Measurements from ENCODE around the gene ZNF593. TPM values are rescaled to one million over a fixed set of nuclear protein-coding genes. Genes with fewer than 3 reads are reported as not detected.

The ZNF593 gene
- total and polyA plus RNA-seq, 2 donors from 2014 or later = 22.4 to 93.2 TPM

DNA sequence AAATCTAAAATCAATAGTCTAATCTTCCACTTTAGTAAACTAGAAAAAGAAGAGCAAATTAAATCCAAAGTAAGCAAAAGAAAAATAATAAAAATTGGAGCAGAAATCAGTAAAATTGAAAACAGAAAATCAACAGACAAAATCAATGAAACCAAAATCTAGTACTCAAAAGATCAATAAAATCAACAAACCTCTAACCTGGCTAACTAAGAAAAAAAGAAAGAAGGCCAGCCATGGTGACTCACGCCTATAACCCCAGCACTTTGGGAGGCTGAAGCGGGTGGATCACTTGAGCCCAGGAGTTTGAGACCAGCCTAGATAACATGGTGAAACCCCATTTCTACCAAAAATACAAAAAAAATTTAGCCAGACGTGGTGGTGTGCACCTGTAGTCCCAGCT is 35.2 kb upstream of the ZNF593 start:
- intact Hi-C loops (cut with DNase I) = no loop called here
- no peaks in the 10 kb centered on the region for H3K36me3 ChIP-seq (ENCODE audit: control insufficient read depth in 2 of 3, insufficient read depth in 3 of 3, low read length in 3 of 3)
- no peak overlapping the region for H3K27ac ChIP-seq (ENCODE audit: low read depth in 2 of 2, low read length in 2 of 2)
- no peak overlapping the region for H3K9ac ChIP-seq (ENCODE audit: low read length in 3 of 3)
- DNase-seq (no peak), FAIRE-seq (no peak)
- H3K4me1 ChIP-seq (ENCODE audit: control insufficient read depth in 2 of 3, insufficient read depth in 2 of 3, low read depth in 1 of 3, low read length in 3 of 3) = no peaks in the 10 kb centered on the region
- TF ChIP-seq, protein P1, sequence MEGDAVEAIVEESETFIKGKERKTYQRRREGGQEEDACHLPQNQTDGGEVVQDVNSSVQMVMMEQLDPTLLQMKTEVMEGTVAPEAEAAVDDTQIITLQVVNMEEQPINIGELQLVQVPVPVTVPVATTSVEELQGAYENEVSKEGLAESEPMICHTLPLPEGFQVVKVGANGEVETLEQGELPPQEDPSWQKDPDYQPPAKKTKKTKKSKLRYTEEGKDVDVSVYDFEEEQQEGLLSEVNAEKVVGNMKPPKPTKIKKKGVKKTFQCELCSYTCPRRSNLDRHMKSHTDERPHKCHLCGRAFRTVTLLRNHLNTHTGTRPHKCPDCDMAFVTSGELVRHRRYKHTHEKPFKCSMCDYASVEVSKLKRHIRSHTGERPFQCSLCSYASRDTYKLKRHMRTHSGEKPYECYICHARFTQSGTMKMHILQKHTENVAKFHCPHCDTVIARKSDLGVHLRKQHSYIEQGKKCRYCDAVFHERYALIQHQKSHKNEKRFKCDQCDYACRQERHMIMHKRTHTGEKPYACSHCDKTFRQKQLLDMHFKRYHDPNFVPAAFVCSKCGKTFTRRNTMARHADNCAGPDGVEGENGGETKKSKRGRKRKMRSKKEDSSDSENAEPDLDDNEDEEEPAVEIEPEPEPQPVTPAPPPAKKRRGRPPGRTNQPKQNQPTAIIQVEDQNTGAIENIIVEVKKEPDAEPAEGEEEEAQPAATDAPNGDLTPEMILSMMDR (IDR thresholded peaks at IDR 0.05; ENCODE audit: borderline replicate concordance, extremely low read depth, insufficient read depth) = no peak
- H3K4me3 ChIP-seq (ENCODE audit: low read length in 3 of 3) = no peak overlapping the region
- no peaks in the 10 kb centered on the region for H3K9me3 ChIP-seq (ENCODE audit: control insufficient read depth in 2 of 3, insufficient read depth in 1 of 3, low read length in 3 of 3)
- H3K27me3 ChIP-seq (ENCODE audit: control insufficient read depth, insufficient read depth, low read length) = no peaks in the 10 kb centered on the region

DNA sequence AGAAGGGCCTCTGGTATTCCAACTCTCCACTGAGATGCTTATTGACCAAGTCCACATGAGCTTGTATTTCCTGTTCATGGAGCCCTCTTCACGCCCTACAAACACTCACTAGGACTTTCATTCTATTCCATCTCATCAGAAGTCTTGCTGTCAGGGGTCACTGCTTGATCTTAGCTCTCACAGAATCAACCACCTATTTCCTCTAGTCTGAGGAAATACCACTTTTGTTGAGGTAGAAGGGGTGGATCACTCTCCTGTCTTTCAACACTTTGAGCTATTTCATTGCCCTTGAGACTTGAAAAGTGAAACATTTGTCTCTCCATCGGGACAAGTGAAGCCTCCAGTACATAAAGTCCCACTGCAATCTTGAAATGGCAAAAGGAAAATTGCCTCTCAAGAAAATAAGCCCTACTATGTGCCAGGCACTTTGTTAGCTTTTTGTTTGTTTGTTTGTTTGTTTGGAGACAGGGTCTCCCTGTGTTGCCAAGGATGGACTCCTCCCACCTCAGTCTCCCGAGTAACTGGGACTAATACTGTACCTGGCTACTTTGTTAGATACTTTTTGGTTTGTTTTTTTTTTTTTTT is 30.6 kb upstream of the ZNF593 start:
- Histone ChIP-seq H3K9me3 (ENCODE audit: control insufficient read depth in 2 of 3, insufficient read depth in 1 of 3, low read length in 3 of 3) (no peaks in the 10 kb centered on the region), H3K36me3 (ENCODE audit: control insufficient read depth in 2 of 3, insufficient read depth in 3 of 3, low read length in 3 of 3) (no peaks in the 10 kb centered on the region), H3K4me3 (ENCODE audit: low read length in 3 of 3) (no peak overlapping the region), H3K9ac (ENCODE audit: low read length in 3 of 3) (no peak overlapping the region), H3K4me1 (ENCODE audit: control insufficient read depth in 2 of 3, insufficient read depth in 2 of 3, low read depth in 1 of 3, low read length in 3 of 3) (no peaks in the 10 kb centered on the region), H3K27ac (ENCODE audit: low read depth in 2 of 2, low read length in 2 of 2) (no peak overlapping the region), H3K27me3 (ENCODE audit: control insufficient read depth, insufficient read depth, low read length) (no peaks in the 10 kb centered on the region)
- FAIRE-seq (no peak), DNase-seq (no peak)
- TF ChIP-seq, protein P1 (IDR thresholded peaks at IDR 0.05; ENCODE audit: borderline replicate concordance, extremely low read depth, insufficient read depth) = no peak
- intact Hi-C loops (cut with DNase I) = no loop called here

DNA sequence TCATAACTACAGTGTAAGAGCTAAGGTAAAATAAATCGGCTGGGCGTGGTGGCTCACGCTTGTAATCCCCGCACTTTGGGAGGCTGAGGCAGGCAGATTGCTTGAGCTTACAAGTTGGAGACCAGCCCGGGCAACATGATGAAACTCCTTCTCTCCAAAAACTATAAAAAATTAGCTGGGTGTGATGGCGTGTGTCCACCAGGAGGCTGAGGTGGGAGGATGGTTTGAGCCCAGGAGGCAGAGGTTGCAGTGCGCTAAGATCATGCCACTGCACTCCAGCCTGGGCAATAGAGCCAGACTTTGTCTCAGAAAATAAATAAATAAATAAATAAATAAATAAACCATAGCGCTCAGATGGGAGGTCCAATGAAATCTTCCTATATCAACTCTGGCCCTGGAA is 27.5 kb upstream of the ZNF593 start:
- no peaks in the 10 kb centered on the region for H3K9me3 ChIP-seq (ENCODE audit: control insufficient read depth in 2 of 3, insufficient read depth in 1 of 3, low read length in 3 of 3)
- no peaks in the 10 kb centered on the region for H3K36me3 ChIP-seq (ENCODE audit: control insufficient read depth in 2 of 3, insufficient read depth in 3 of 3, low read length in 3 of 3)
- no peak overlapping the region for H3K27ac ChIP-seq (ENCODE audit: low read depth in 2 of 2, low read length in 2 of 2)
- no peak for DNase-seq
- H3K9ac ChIP-seq (ENCODE audit: low read length in 3 of 3) = no peak overlapping the region
- H3K4me3 ChIP-seq (ENCODE audit: low read length in 3 of 3) = no peak overlapping the region
- intact Hi-C loops (cut with DNase I) = no loop called here
- H3K4me1 ChIP-seq (ENCODE audit: control insufficient read depth in 2 of 3, insufficient read depth in 2 of 3, low read depth in 1 of 3, low read length in 3 of 3) = peaks cover 0 to 5% (median 0%) of the 10 kb centered on the region in 3 donors
- no peaks in the 10 kb centered on the region for H3K27me3 ChIP-seq (ENCODE audit: control insufficient read depth, insufficient read depth, low read length)
- TF ChIP-seq, protein P1 (IDR thresholded peaks at IDR 0.05; ENCODE audit: borderline replicate concordance, extremely low read depth, insufficient read depth) = no peak
- FAIRE-seq = no peak

Data from kidney (tissue), 14 donors.